Loucy (cell line): ENCODE data around the gene MYOF.

Source experiments
- H2AFZ ChIP-seq: fragments of 200-600 bp; sonication (generic); 2 replicates; pipeline ENCODE4 v1.6.0; 2016; ENCODE audit warnings: antibody characterized with exemption, mild to moderate bottlenecking, low read length, moderate library complexity
- H3F3A ChIP-seq: fragments of 200-600 bp; 2 replicates; pipeline ENCODE4 v1.6.0; 2016; ENCODE audit warnings: antibody characterized with exemption, low read depth, mild to moderate bottlenecking
- H3K27me3 ChIP-seq: fragments of 200-600 bp; sonication (generic); 2 replicates; pipeline ENCODE4 v1.6.1; 2014; ENCODE audit warnings: low read length, mild to moderate bottlenecking; ENCODE audit not compliant: insufficient read depth, poor library complexity, severe bottlenecking
- H3K36me3 ChIP-seq: fragments of 200-600 bp; sonication (generic); 2 replicates; pipeline ENCODE4 v1.6.1; 2016; ENCODE audit warnings: low read length; ENCODE audit not compliant: insufficient read depth
- H3K4me1 ChIP-seq: fragments of 200-600 bp; sonication (generic); 2 replicates; pipeline ENCODE4 v1.5.1; 2014; ENCODE audit warnings: low read length, mild to moderate bottlenecking; ENCODE audit not compliant: insufficient read depth, poor library complexity, severe bottlenecking
- H3K4me2 ChIP-seq: fragments of 200-600 bp; sonication (generic); 2 replicates; pipeline ENCODE4 v1.6.0; 2014; ENCODE audit warnings: antibody characterized with exemption, low read length, low read depth, mild to moderate bottlenecking; ENCODE audit not compliant: poor library complexity, severe bottlenecking
- H3K4me3 ChIP-seq: fragments of 200-600 bp; sonication (generic); 2 replicates; pipeline ENCODE4 v1.5.1; 2014; ENCODE audit warnings: low read length, mild to moderate bottlenecking, mixed read lengths; ENCODE audit not compliant: poor library complexity, severe bottlenecking
- H3K79me2 ChIP-seq: fragments of 200-600 bp; sonication (generic); 2 replicates; pipeline ENCODE4 v1.6.1; 2014; ENCODE audit warnings: low read length; ENCODE audit not compliant: insufficient read depth
- H3K9ac ChIP-seq: fragments of 200-600 bp; sonication (generic); 2 replicates; pipeline ENCODE4 v1.6.0; 2014; ENCODE audit warnings: mild to moderate bottlenecking, low read depth, low read length, moderate library complexity; ENCODE audit not compliant: poor library complexity, severe bottlenecking
- H3K9me2 ChIP-seq: fragments of 200-600 bp; sonication (generic); replicated peaks from 2 replicates; pipeline ENCODE4 v1.6.1; 2016; ENCODE audit warnings: low read depth, low read length, mixed read lengths
- H3K9me3 ChIP-seq: fragments of 200-600 bp; sonication (generic); 2 replicates; pipeline ENCODE4 v1.6.1; 2014; ENCODE audit warnings: mild to moderate bottlenecking, antibody characterized with exemption, low read length, low read depth; ENCODE audit not compliant: insufficient read depth
- H4K20me1 ChIP-seq: fragments of 200-600 bp; sonication (generic); 2 replicates; pipeline ENCODE4 v1.6.0; 2014; ENCODE audit warnings: antibody characterized with exemption, low read length, mild to moderate bottlenecking; ENCODE audit not compliant: insufficient read depth, poor library complexity, severe bottlenecking
- CTCF ChIP-seq: fragments of 200-600 bp; sonication (generic); conservative IDR thresholded peaks from 2 replicates; pipeline ENCODE4 v1.5.1; 2014; ENCODE audit warnings: mild to moderate bottlenecking, antibody characterized with exemption, low read length
- EZH2phosphoT487 ChIP-seq: fragments of 200-600 bp; IDR thresholded peaks from 2 replicates; pipeline ENCODE4 v1.6.1; 2018; ENCODE audit warnings: antibody characterized with exemption, mild to moderate bottlenecking, moderate library complexity, borderline replicate concordance

MYOF gene

GRCh38 chr10:93277360-93277759 is 204.8 kb downstream of the MYOF start:
- no peak for TF ChIP-seq EZH2phosphoT487
- TF ChIP-seq CTCF = no peak
- H3K4me2 ChIP-seq = no peak overlapping the region
- no peaks in the 10 kb centered on the region for H3K27me3 ChIP-seq
- H4K20me1 ChIP-seq = no peaks in the 10 kb centered on the region
- no peak overlapping the region for H3K9ac ChIP-seq
- H3K36me3 ChIP-seq = no peaks in the 10 kb centered on the region
- no peak overlapping the region for H3K4me3 ChIP-seq
- H3K79me2 ChIP-seq = no peaks in the 10 kb centered on the region
- peaks cover 23% of the 10 kb centered on the region for H3K4me1 ChIP-seq
- no peaks in the 10 kb centered on the region for H3F3A ChIP-seq
- no peaks in the 10 kb centered on the region for H3K9me3 ChIP-seq
- H2AFZ ChIP-seq = no peak overlapping the region
- no peaks in the 10 kb centered on the region for H3K9me2 ChIP-seq

DNA sequence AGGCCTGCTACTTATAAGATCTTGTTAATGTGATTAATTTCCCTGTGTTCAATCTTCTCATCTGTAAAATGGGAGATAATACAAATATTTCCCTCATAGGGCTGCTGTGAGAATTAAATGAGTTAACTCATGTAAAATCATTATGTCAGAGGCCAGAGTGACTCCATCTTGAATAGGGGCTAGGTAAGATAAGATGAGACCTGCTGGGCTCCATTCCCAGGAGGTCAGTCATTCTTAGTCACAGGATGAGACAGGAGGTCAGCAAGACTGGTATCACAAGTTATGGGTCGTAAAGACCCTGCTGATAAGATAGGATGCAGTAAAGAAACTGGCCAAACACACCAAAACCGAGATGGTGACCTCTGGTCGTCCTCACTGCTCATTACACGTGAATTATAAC is 207.7 kb downstream of the MYOF start:
- H3K4me1 ChIP-seq = peaks cover 23% of the 10 kb centered on the region

GRCh38 chr10:93272884-93273675 is 209.1 kb downstream of the MYOF start:
- no peak overlapping the region for H3K4me2 ChIP-seq
- no peak overlapping the region for H3K9ac ChIP-seq
- H3K4me1 ChIP-seq = peaks cover 23% of the 10 kb centered on the region

More for the DNA sequence above, 207.7 kb downstream of the MYOF start:
- H2AFZ ChIP-seq = no peak overlapping the region
- no peaks in the 10 kb centered on the region for H4K20me1 ChIP-seq
- H3K9ac ChIP-seq = peak overlapping the region; percentile 26
- no peak overlapping the region for H3K4me3 ChIP-seq
- H3K27me3 ChIP-seq = no peaks in the 10 kb centered on the region
- H3F3A ChIP-seq = no peaks in the 10 kb centered on the region
- H3K9me2 ChIP-seq = no peaks in the 10 kb centered on the region
- H3K79me2 ChIP-seq = no peaks in the 10 kb centered on the region
- H3K9me3 ChIP-seq = no peaks in the 10 kb centered on the region
- TF ChIP-seq EZH2phosphoT487 = no peak
- no peak for TF ChIP-seq CTCF
- no peak overlapping the region for H3K4me2 ChIP-seq
- H3K36me3 ChIP-seq = no peaks in the 10 kb centered on the region

More at GRCh38 chr10:93272884-93273675, 209.1 kb downstream of the MYOF start:
- Histone ChIP-seq H3K36me3 (no peaks in the 10 kb centered on the region), H3K27me3 (no peaks in the 10 kb centered on the region), H4K20me1 (no peaks in the 10 kb centered on the region), H3F3A (no peaks in the 10 kb centered on the region), H2AFZ (peak overlapping the region; percentile 56; the same call in 1 of the 2 replicates), H3K9me3 (no peaks in the 10 kb centered on the region), H3K4me3 (no peak overlapping the region), H3K79me2 (no peaks in the 10 kb centered on the region), H3K9me2 (no peaks in the 10 kb centered on the region)
- TF ChIP-seq EZH2phosphoT487 (no peak), CTCF (no peak)
